Esophagus muscularis mucosa (tissue), 4 donors: ENCODE results near the gene LCN6. TPM values are rescaled to one million over a fixed set of nuclear protein-coding genes. Genes with fewer than 3 reads are reported as not detected.
"Not testable (repeated sequence)": the region's sequence is repeated elsewhere in the genome, so short reads cannot be mapped to it uniquely, and the experiment has no call there.

Experiments used
- DNase-seq: peaks from one replicate; pipeline ENCODE4 v3.0.0-alpha.2; 2017; ENCODE audit errors: extremely low spot score
- H3K27ac ChIP-seq, 4 donors: fragments of 200-600 bp; sonication (generic); replicated peaks in 1 of 4; 1 replicate in 3 of 4; 2 replicates in 1 of 4; pipeline ENCODE4 v1.5.1; 2016 to 2019; ENCODE audit warnings: mild to moderate bottlenecking in 1 of 4
- H3K27me3 ChIP-seq, 4 donors: fragments of 200-600 bp; sonication (generic); one replicate each; pipeline versions ENCODE4 v1.5.1 to v1.6.0; 2016 to 2019
- H3K36me3 ChIP-seq, 4 donors: fragments of 200-600 bp; sonication (generic); one replicate each; pipeline ENCODE4 v1.5.1; 2016 to 2019
- H3K4me1 ChIP-seq, 4 donors: fragments of 200-600 bp; sonication (generic); one replicate each; pipeline ENCODE4 v1.5.1; 2016 to 2019
- H3K4me3 ChIP-seq, 4 donors: fragments of 200-600 bp; sonication (generic); 1 replicate in 2 of 4; 2 replicates in 2 of 4; pipeline ENCODE4 v1.5.1; 2016 to 2019; ENCODE audit warnings: mild to moderate bottlenecking in 4 of 4, moderate library complexity in 1 of 4
- H3K9me3 ChIP-seq, 4 donors: fragments of 200-600 bp; sonication (generic); 1 replicate in 3 of 4; 2 replicates in 1 of 4; pipeline ENCODE4 v1.5.1; 2016 to 2019
- CTCF ChIP-seq, 3 experiments: fragments of 200-600 bp in 2 of 3; fragments of 450-650 bp in 1 of 3; sonication (generic) in 2 of 3; IDR thresholded peaks; one replicate each; pipeline ENCODE4 v1.5.1; 2017 to 2019; ENCODE audit warnings: antibody characterized with exemption in 3 of 3, mild to moderate bottlenecking in 2 of 3, moderate library complexity in 1 of 3
- EP300 ChIP-seq: sonication (generic); formaldehyde crosslinking; IDR thresholded peaks from one replicate; pipeline ENCODE4 v1.6.1; 2017; ENCODE audit warnings: antibody characterized with exemption
- POLR2A ChIP-seq: fragments of 450-650 bp; IDR thresholded peaks from one replicate; pipeline ENCODE4 v1.6.1; 2017; ENCODE audit warnings: antibody characterized with exemption, moderate library complexity, mild to moderate bottlenecking, low read depth
- POLR2AphosphoS5 ChIP-seq, 2 donors: sonication (generic); formaldehyde crosslinking; IDR thresholded peaks; one replicate each; pipeline ENCODE4 v1.6.1; 2017; ENCODE audit warnings: antibody characterized with exemption in 2 of 2
- WGBS: methylation state at CpG from one replicate; pipeline ENCODE4 v1.1.5; 2018; 5-methylcytosine and 5-hydroxymethylcytosine counted together
- intact Hi-C: fragments of 100-400 bp; cut with DNase I; formaldehyde crosslinking; loops from one replicate; pipeline ENCODE4 v1.15.1; 2023
- total RNA-seq, 4 donors: library from RNA; depleted of rRNA; stranded (reverse); fragments of >200 nt; gene quantifications; one replicate each; pipeline versions ENCODE4 v1.1.0 to v1.2.1, GENCODE V29; 2016

The LCN6 gene
- total RNA-seq, 4 donors from 2014 or later, result 12.5 to 32.0 (median 23.9) TPM

- WGBS, result 79% methylated on average over 2 of the region's 7 CpGs
- intact Hi-C loops, result no loop called here
- H3K27me3 ChIP-seq, result peaks cover 0 to 3% (median 0%) of the 10 kb centered on the region in 4 donors
- peaks cover 0 to 5% (median 2%) of the 10 kb centered on the region in 4 donors for H3K4me1 ChIP-seq
- H3K4me3 ChIP-seq, result no peak overlapping the region
- no peak overlapping the region for H3K27ac ChIP-seq
- H3K36me3 ChIP-seq, result no peaks in the 10 kb centered on the region
- TF ChIP-seq POLR2A (no peak), POLR2AphosphoS5 (IDR thresholded peaks at IDR 0.05) (no peak), CTCF (IDR thresholded peaks at IDR 0.05) (no peak), EP300 (no peak)
- DNase-seq, result no peak
- peaks cover 0 to 6% (median 3%) of the 10 kb centered on the region in 4 donors for H3K9me3 ChIP-seq
Measured at GRCh38 chr9:136773386-136774044, 25.2 kb upstream of the LCN6 start.

GRCh38 chr9:136771907-136772415, 23.6 kb upstream of the LCN6 start:
- TF ChIP-seq POLR2A (no peak), CTCF (IDR thresholded peaks at IDR 0.05) (no peak), POLR2AphosphoS5 (IDR thresholded peaks at IDR 0.05) (no peak), EP300 (no peak)
- intact Hi-C loops, result no loop called here
- Histone ChIP-seq H3K27ac (no peak overlapping the region), H3K27me3 (peaks cover 0 to 16% (median 0%) of the 10 kb centered on the region in 4 donors), H3K4me1 (peaks cover 0 to 5% (median 2%) of the 10 kb centered on the region in 4 donors), H3K36me3 (no peaks in the 10 kb centered on the region), H3K4me3 (no peak overlapping the region), H3K9me3 (peaks cover 0 to 6% (median 3%) of the 10 kb centered on the region in 4 donors)
- WGBS, result 82% methylated on average over 3 of the region's 3 CpGs
- DNase-seq, result no peak

DNA sequence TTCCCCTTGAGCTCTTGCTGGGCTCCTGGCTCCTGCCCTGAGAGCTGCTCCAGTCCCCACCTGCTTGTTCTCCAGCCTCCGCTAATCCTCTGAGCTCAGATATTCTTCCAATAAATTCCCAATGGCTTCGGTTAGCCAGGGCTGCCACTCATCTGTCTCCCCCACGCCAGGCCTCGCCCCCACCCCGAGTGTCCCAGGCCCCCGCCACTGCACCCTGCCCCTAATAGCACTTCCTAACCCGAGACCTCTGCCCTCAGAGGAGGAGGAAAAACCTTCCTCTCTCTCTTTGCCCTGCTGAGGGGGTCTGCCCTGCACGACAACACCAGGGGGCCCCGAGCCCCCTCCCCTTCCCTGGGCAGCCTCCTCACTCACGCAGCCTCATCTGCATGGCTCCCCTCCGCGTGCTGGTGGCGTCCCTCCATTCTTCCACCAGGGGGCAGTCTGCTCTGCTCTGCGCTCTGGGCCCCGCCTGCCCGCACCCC, 21.4 kb upstream of the LCN6 start:
- DNase-seq, result no peak
- H3K27me3 ChIP-seq, result peaks cover 0 to 27% (median 0%) of the 10 kb centered on the region in 4 donors
- no peak overlapping the region for H3K27ac ChIP-seq
- peaks cover 0 to 6% (median 3%) of the 10 kb centered on the region in 4 donors for H3K9me3 ChIP-seq
- peaks cover 0 to 5% (median 2%) of the 10 kb centered on the region in 4 donors for H3K4me1 ChIP-seq
- 11% methylated on average over 5 of the region's 16 CpGs for WGBS
- H3K36me3 ChIP-seq, result no peaks in the 10 kb centered on the region
- intact Hi-C loops, result no loop called here
- TF ChIP-seq CTCF (IDR thresholded peaks at IDR 0.05) (peak; percentile 18 to 64 (median 42)), POLR2A (no peak)
- no peak overlapping the region for H3K4me3 ChIP-seq

- H3K9me3 ChIP-seq, H3K4me3 ChIP-seq, H3K27ac ChIP-seq, DNase-seq, H3K36me3 ChIP-seq, intact Hi-C loops: not testable (repeated sequence)
- peaks cover 0 to 59% (median 8%) of the 10 kb centered on the region in 4 donors for H3K27me3 ChIP-seq
- 60% methylated on average over 12 of the region's 18 CpGs for WGBS
- TF ChIP-seq CTCF (IDR thresholded peaks at IDR 0.05), result peak in 1 of 3 experiments; percentile 35
- H3K4me1 ChIP-seq, result peaks cover 0 to 13% (median 10%) of the 10 kb centered on the region in 4 donors
Measured at GRCh38 chr9:136766410-136767120, 18.2 kb upstream of the LCN6 start.

- Histone ChIP-seq H3K4me1 (peaks cover 0 to 18% (median 13%) of the 10 kb centered on the region in 4 donors), H3K27me3 (peaks cover 0 to 60% (median 8%) of the 10 kb centered on the region in 4 donors)
- H3K9me3 ChIP-seq, H3K27ac ChIP-seq, H3K36me3 ChIP-seq, DNase-seq, intact Hi-C loops, H3K4me3 ChIP-seq: not testable (repeated sequence)
- 79% methylated on average over 14 of the region's 14 CpGs for WGBS
Measured at GRCh38 chr9:136765745-136766409, 17.6 kb upstream of the LCN6 start.
